ENCODE measurements around the gene OR10A6. TPM values are rescaled to one million over a fixed set of nuclear protein-coding genes. Genes with fewer than 3 reads are reported as not detected.

OR10A6 gene
- total RNA-seq, 2 experiments from 2014 or later, result not detected

GRCh38 chr11:7907121-7907520 lies 23.9 kb downstream of the OR10A6 start:
- ATAC-seq (ENCODE audit: poor library complexity), result no peak
- intact Hi-C loops (cut with DNase I, micrococcal nuclease), result no loop called here

GRCh38 chr11:7906481-7906880 lies 24.6 kb downstream of the OR10A6 start:
- H3K36me3 ChIP-seq (ENCODE audit: insufficient read depth, low read length), result no peaks in the 10 kb centered on the region
- CTCF ChIA-PET, result interaction anchor here (0.7 kb wide), 1 partner anchor 11 kb away, joined by 3 read pairs; no protein-coding TSS in a partner anchor
- peaks cover 36% of the 10 kb centered on the region for H3K27me3 Mint-ChIP-seq
- POLR2A ChIA-PET, result no interaction called here
- intact Hi-C loops (cut with DNase I, micrococcal nuclease), result no loop called here
- no peak overlapping the region for H3K27ac Mint-ChIP-seq
- peaks cover 2 to 8% of the 10 kb centered on the region in 2 experiments for H3K27me3 ChIP-seq (ENCODE audit: control insufficient read depth in 1 of 2, insufficient read depth in 2 of 2, low read length in 2 of 2)
- DNase-seq (no peak), ATAC-seq (ENCODE audit: poor library complexity) (no peak)
- no peak overlapping the region for H3K4me3 Mint-ChIP-seq
- H3K4me3 ChIP-seq (ENCODE audit: low read length), result no peak overlapping the region
- H3K9me3 ChIP-seq (ENCODE audit: control insufficient read depth in 1 of 2, insufficient read depth in 1 of 2, low read length in 2 of 2), result no peaks in the 10 kb centered on the region
- H3K9me3 Mint-ChIP-seq, result no peaks in the 10 kb centered on the region
- no peak for TF ChIP-seq CTCF (IDR thresholded peaks at IDR 0.05)
- no peaks in the 10 kb centered on the region for H3K4me1 ChIP-seq (ENCODE audit: insufficient read depth, low read length)
- H3K27ac ChIP-seq (ENCODE audit: low read depth in 1 of 2, low read length in 2 of 2), result no peak overlapping the region
- no peaks in the 10 kb centered on the region for H3K4me1 Mint-ChIP-seq (ENCODE audit: low read depth)
- no peaks in the 10 kb centered on the region for H3K36me3 Mint-ChIP-seq (ENCODE audit: low read depth)

More at GRCh38 chr11:7907121-7907520, 23.9 kb downstream of the OR10A6 start:
- no peak overlapping the region for H3K27ac ChIP-seq (ENCODE audit: low read depth in 1 of 2, low read length in 2 of 2)
- peaks cover 5 to 8% of the 10 kb centered on the region in 2 experiments for H3K27me3 ChIP-seq (ENCODE audit: control insufficient read depth in 1 of 2, insufficient read depth in 2 of 2, low read length in 2 of 2)
- no peak for DNase-seq
- Mint-ChIP-seq H3K9me3 (no peaks in the 10 kb centered on the region), H3K36me3 (ENCODE audit: low read depth) (no peaks in the 10 kb centered on the region), H3K27ac (no peak overlapping the region), H3K4me1 (ENCODE audit: low read depth) (no peaks in the 10 kb centered on the region), H3K4me3 (no peak overlapping the region), H3K27me3 (peaks cover 29% of the 10 kb centered on the region)
- no peaks in the 10 kb centered on the region for H3K9me3 ChIP-seq (ENCODE audit: control insufficient read depth in 1 of 2, insufficient read depth in 1 of 2, low read length in 2 of 2)
- no peaks in the 10 kb centered on the region for H3K4me1 ChIP-seq (ENCODE audit: insufficient read depth, low read length)
- ChIA-PET CTCF (interaction anchor here (0.7 kb wide), 1 partner anchor 11 kb away, joined by 3 read pairs; no protein-coding TSS in a partner anchor), POLR2A (no interaction called here)
- no peak overlapping the region for H3K4me3 ChIP-seq (ENCODE audit: low read length)
- no peak for TF ChIP-seq CTCF (IDR thresholded peaks at IDR 0.05)
- H3K36me3 ChIP-seq (ENCODE audit: insufficient read depth, low read length), result no peaks in the 10 kb centered on the region

- Histone ChIP-seq H3K27me3 (ENCODE audit: control insufficient read depth in 1 of 2, insufficient read depth in 2 of 2, low read length in 2 of 2) (peaks cover 0 to 8% of the 10 kb centered on the region in 2 experiments), H3K27ac (ENCODE audit: low read depth in 1 of 2, low read length in 2 of 2) (no peak overlapping the region), H3K4me1 (ENCODE audit: insufficient read depth, low read length) (no peaks in the 10 kb centered on the region), H3K36me3 (ENCODE audit: insufficient read depth, low read length) (no peaks in the 10 kb centered on the region), H3K4me3 (ENCODE audit: low read length) (no peak overlapping the region), H3K9me3 (ENCODE audit: control insufficient read depth in 1 of 2, insufficient read depth in 1 of 2, low read length in 2 of 2) (no peaks in the 10 kb centered on the region)
- Mint-ChIP-seq H3K4me3 (no peak overlapping the region), H3K27ac (no peak overlapping the region), H3K27me3 (peaks cover 37% of the 10 kb centered on the region), H3K36me3 (ENCODE audit: low read depth) (no peaks in the 10 kb centered on the region), H3K4me1 (ENCODE audit: low read depth) (no peaks in the 10 kb centered on the region), H3K9me3 (no peaks in the 10 kb centered on the region)
- intact Hi-C loops (cut with DNase I, micrococcal nuclease), result no loop called here
- ChIA-PET POLR2A (no interaction called here), CTCF (no interaction called here)
- no peak for ATAC-seq (ENCODE audit: poor library complexity)
- no peak for DNase-seq
- no peak for TF ChIP-seq CTCF (IDR thresholded peaks at IDR 0.05)
These were observed 25.1 kb downstream of the OR10A6 start for GRCh38 chr11:7905961-7906429.
